HepG2 (cell line): Measurements from ENCODE around the gene KRT7. TPM values are rescaled to one million over a fixed set of nuclear protein-coding genes. Genes with fewer than 3 reads are reported as not detected.

ENCODE experiments used
- ATAC-seq: fragments of 200-7000 bp; cut with Tn5 transposase; 3 replicates; pipeline ENCODE4 v1.9.1; 2020; ENCODE audit warnings: mild to moderate bottlenecking, moderate library complexity
- BruUV-seq: library from RNA; stranded (reverse); fragments of 400-500 nt; replicated peaks from 2 replicates; lab custom pipeline; 2021; lab: Mats Ljungman, UMichigan
- CTCF ChIA-PET: fragments of 300-600 bp; formaldehyde crosslinking; extraction: SDS; loops from one replicate; lab custom pipeline; 2021; ENCODE audit warnings: low total read pairs, inconsistent platforms, low intra/inter-chr PET ratio; lab: Yijun Ruan, JAX
- POLR2A ChIA-PET: fragments of 350-600 bp; sonication (Branson Sonifier 250); formaldehyde crosslinking; loops from one replicate; lab custom pipeline; 2020; ENCODE audit warnings: antibody characterized with exemption, inconsistent platforms; lab: Yijun Ruan, JAX
- DNase-seq: peaks from one replicate; pipeline ENCODE4 v3.0.0-alpha.2; 2015; ENCODE audit warnings: low spot score
- FAIRE-seq: peaks from 3 replicates; lab custom pipeline; 2011; peaks lifted over from hg19 to GRCh38; lab: Jason Lieb, UNC
- H2AFZ ChIP-seq: one replicate; pipeline ENCODE4 v1.6.1; 2011; ENCODE audit warnings: low read length, inconsistent platforms
- H3K27ac ChIP-seq: fragments of 300-600 bp; 3 replicates; pipeline ENCODE4 v1.8.0; 2011; ENCODE audit warnings: mixed run types, mild to moderate bottlenecking, mixed read lengths, low read length, inconsistent platforms; ENCODE audit not compliant: insufficient read depth; ENCODE audit errors: extremely low read length
- H3K27me3 ChIP-seq, 2 experiments: fragments of 200-600 bp in 1 of 2; 2 replicates in 1 of 2; 3 replicates in 1 of 2; pipeline versions ENCODE4 v1.6.0 to v1.8.0; 2011; ENCODE audit warnings: low read length in 2 of 2, mild to moderate bottlenecking in 2 of 2, moderate library complexity in 2 of 2, inconsistent platforms in 1 of 2; ENCODE audit not compliant: insufficient read depth in 2 of 2, control insufficient read depth in 1 of 2
- H3K36me3 ChIP-seq, 2 experiments: fragments of 200-600 bp in 1 of 2; replicated peaks in 1 of 2; 2 replicates in 1 of 2; 3 replicates in 1 of 2; pipeline versions ENCODE4 v1.5.1 to v1.8.0; 2011; ENCODE audit warnings: low read length in 2 of 2, inconsistent platforms in 1 of 2; ENCODE audit not compliant: insufficient read depth in 2 of 2, control insufficient read depth in 1 of 2
- H3K4me1 ChIP-seq: 2 replicates; pipeline ENCODE4 v1.5.1; 2012; ENCODE audit warnings: low read length, inconsistent platforms; ENCODE audit not compliant: insufficient read depth
- H3K4me2 ChIP-seq: 2 replicates; pipeline ENCODE4 v1.6.0; 2011; ENCODE audit warnings: low read depth, low read length, inconsistent platforms
- H3K4me3 ChIP-seq, 3 experiments: fragments of 200-600 bp in 1 of 3; sonication (generic), shearing (Covaris generic) in 1 of 3; replicated peaks in 1 of 3; 2 replicates each; pipeline ENCODE4 v1.5.1; 2011 to 2016; ENCODE audit warnings: low read length in 3 of 3, inconsistent platforms in 2 of 3, low read depth in 2 of 3, mild to moderate bottlenecking in 2 of 3, control low read depth in 1 of 3, mixed read lengths in 1 of 3; ENCODE audit not compliant: insufficient read depth in 1 of 3
- H3K79me2 ChIP-seq: one replicate; pipeline ENCODE4 v1.6.1; 2011; ENCODE audit warnings: low read length, inconsistent platforms; ENCODE audit not compliant: insufficient read depth
- H3K9ac ChIP-seq: 2 replicates; pipeline ENCODE4 v1.6.0; 2011; ENCODE audit warnings: mild to moderate bottlenecking, low read depth, low read length, inconsistent platforms; ENCODE audit not compliant: insufficient read depth
- H3K9me3 ChIP-seq: 2 replicates; pipeline ENCODE4 v1.5.1; 2012; ENCODE audit warnings: mild to moderate bottlenecking, low read length
- H4K20me1 ChIP-seq: 2 replicates; pipeline ENCODE4 v1.6.0; 2011; ENCODE audit warnings: inconsistent platforms, mild to moderate bottlenecking, low read length, moderate library complexity; ENCODE audit not compliant: insufficient read depth
- JUND ChIP-seq: sonication (generic); formaldehyde crosslinking; IDR thresholded peaks from 2 replicates; pipeline ENCODE4 v1.8.0; 2022; ENCODE audit warnings: mild to moderate bottlenecking, missing genetic modification reagents
- KDM2A ChIP-seq: sonication (generic); formaldehyde crosslinking; IDR thresholded peaks from 2 replicates; pipeline ENCODE4 v1.4.0; 2020; ENCODE audit warnings: low read depth, missing genetic modification reagents, borderline replicate concordance
- KDM6A ChIP-seq: IDR thresholded peaks from 2 replicates; pipeline ENCODE4 v1.6.1; 2016; ENCODE audit warnings: low read depth
- MED1 ChIP-seq: sonication (generic); formaldehyde crosslinking; IDR thresholded peaks from 2 replicates; pipeline ENCODE4 v1.4.0; 2020; ENCODE audit warnings: missing genetic modification reagents
- SP140L ChIP-seq: sonication (generic); formaldehyde crosslinking; IDR thresholded peaks from 2 replicates; pipeline ENCODE4 v1.4.0; 2020; ENCODE audit warnings: missing genetic modification reagents, borderline replicate concordance
- ZNF230 ChIP-seq: sonication (generic); formaldehyde crosslinking; IDR thresholded peaks from 2 replicates; pipeline ENCODE4 v1.4.0; 2020; ENCODE audit warnings: mild to moderate bottlenecking, missing genetic modification reagents
- WGBS: methylation state at CpG from one replicate; pipeline ENCODE4 v1.1.6; 2017; ENCODE audit warnings: low lambda C conversion rate; 5-methylcytosine and 5-hydroxymethylcytosine counted together
- in situ Hi-C: cut with HindIII; loops from 2 replicates; pipeline ENCODE4 v1.10.0; 2017; ENCODE audit warnings: low pct_unique_long_range_greater_than_20kb; ENCODE audit not compliant: extremely low pct_ligation_motif_present
- intact Hi-C: fragments of 100-400 bp; cut with micrococcal nuclease; formaldehyde crosslinking; loops from one replicate; pipeline ENCODE4 v1.10.0; 2022; ENCODE audit not compliant: unreplicated experiment
- polyA plus RNA-seq, 8 experiments: library from polyadenylated mRNA; depleted of rRNA in 3 of 8; stranded (reverse) in 7 of 8; unstranded in 1 of 8; fragments of >200 nt; fragmentation: Illumina TruSeq in 4 of 8; extraction: Trizol in 4 of 8; gene quantifications; 2 replicates each; pipeline versions ENCODE4 v1.2.1 to v1.2.3, GENCODE V29; 2011 to 2016; ENCODE audit warnings: low read depth in 4 of 8, missing spikeins in 1 of 8, mixed read lengths in 1 of 8; ENCODE audit not compliant: insufficient read depth in 1 of 8
- total RNA-seq, 5 experiments: library from RNA; depleted of rRNA; stranded (reverse); fragments of >200 nt; fragmentation: Illumina TruSeq; extraction: Trizol; gene quantifications; 2 replicates each; pipeline ENCODE4 v1.2.3, GENCODE V29; 2016; ENCODE audit warnings: low read depth in 1 of 5
- TF ChIP-seq, protein P1 (sequence below): IDR thresholded peaks from 2 replicates; pipeline ENCODE4 v1.6.1; 2018; ENCODE audit warnings: missing genetic modification reagents, mild to moderate bottlenecking, missing compliant biosample characterization
- TF ChIP-seq, protein P2 (sequence below): sonication (generic); formaldehyde crosslinking; IDR thresholded peaks from 2 replicates; pipeline ENCODE4 v1.4.0; 2020; ENCODE audit warnings: mild to moderate bottlenecking, missing genetic modification reagents

KRT7 gene
- total and polyA plus RNA-seq, 2 of the 13 experiments (the other 11 are each of a cell fraction or from before 2014, with no cell fraction given): 0.83 TPM; not detected in 1

DNA sequence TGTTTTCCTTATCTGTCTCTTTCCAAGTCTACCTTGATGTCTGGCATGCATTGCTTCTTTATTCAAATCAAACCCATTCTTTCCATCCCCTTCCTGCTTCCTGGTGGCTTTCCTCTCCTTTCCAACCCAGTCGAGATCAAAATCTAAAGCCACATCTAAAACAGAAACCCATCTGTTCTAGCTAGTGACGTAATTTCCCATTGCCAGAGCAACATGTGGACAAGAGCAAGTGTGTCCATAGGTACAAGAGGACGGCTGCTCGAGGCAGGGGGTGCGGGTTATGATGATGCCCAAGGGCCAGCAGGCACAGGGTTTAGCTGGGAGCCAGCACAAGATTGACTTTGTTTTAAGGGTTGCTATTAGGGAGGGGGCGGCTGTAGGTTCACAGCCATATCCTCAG lies 48.2 kb upstream of the KRT7 start (continued):
- no peak for TF ChIP-seq KDM2A (CRISPR knock-in tag)
- TF ChIP-seq, all 625 proteins: peak for 2

DNA sequence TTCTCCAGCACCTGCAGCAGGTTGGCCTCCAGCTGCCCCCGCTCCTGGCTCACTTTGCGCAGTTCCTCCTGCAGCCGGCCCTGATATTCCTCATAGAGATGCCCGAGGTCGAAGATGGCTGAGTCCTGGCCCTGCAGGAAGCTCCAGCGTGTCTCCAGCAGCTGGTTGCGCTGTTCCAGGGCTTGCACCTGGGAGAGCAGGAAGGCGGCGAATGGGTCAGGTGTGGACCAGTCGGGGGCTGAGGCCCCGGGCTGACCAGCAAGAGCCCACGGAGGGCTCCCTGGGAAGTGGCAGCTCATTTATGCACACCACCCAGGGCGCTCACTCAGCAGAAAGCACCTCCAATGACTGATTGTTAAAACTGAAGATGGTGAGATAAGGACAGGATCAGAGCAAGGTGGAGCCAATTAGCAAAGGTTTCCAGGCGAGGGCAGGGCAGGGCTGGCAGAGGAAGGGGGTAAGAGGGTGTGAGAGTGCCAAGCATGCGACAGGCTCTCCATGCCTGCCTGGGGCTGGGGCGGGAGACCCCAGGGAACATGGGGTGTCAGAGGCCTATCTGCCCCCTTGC lies 47.6 kb upstream of the KRT7 start:
- CTCF ChIA-PET: no interaction called here
- H2AFZ ChIP-seq: no peak overlapping the region
- no peak overlapping the region for H3K27ac ChIP-seq
- no TSS peak for BruUV-seq
- no peak overlapping the region for H3K4me3 ChIP-seq
- no peak overlapping the region for H3K4me2 ChIP-seq
- in situ Hi-C loops (no loop called here), intact Hi-C loops (no loop called here)
- POLR2A ChIA-PET: no interaction called here
- no peaks in the 10 kb centered on the region for H3K4me1 ChIP-seq
- no peak overlapping the region for H3K9ac ChIP-seq
- FAIRE-seq (no peak), ATAC-seq (no peak), DNase-seq (no peak)
- TF ChIP-seq KDM6A (CRISPR knock-in tag) (no peak), MED1 (CRISPR knock-in tag) (no peak), SP140L (CRISPR knock-in tag) (no peak), JUND (no peak), ZNF230 (CRISPR knock-in tag) (no peak)
- TF ChIP-seq, protein P1, sequence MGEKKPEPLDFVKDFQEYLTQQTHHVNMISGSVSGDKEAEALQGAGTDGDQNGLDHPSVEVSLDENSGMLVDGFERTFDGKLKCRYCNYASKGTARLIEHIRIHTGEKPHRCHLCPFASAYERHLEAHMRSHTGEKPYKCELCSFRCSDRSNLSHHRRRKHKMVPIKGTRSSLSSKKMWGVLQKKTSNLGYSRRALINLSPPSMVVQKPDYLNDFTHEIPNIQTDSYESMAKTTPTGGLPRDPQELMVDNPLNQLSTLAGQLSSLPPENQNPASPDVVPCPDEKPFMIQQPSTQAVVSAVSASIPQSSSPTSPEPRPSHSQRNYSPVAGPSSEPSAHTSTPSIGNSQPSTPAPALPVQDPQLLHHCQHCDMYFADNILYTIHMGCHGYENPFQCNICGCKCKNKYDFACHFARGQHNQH (CRISPR knock-in tag): no peak
- TF ChIP-seq, protein P2, sequence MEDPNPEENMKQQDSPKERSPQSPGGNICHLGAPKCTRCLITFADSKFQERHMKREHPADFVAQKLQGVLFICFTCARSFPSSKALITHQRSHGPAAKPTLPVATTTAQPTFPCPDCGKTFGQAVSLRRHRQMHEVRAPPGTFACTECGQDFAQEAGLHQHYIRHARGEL: no peak
- 61% methylated on average over 15 of the region's 16 CpGs for WGBS
- peaks cover 0 to 2% of the 10 kb centered on the region in 2 experiments; a peak in 2 of 5 replicates for H3K27me3 ChIP-seq
- H3K36me3 ChIP-seq: no peaks in the 10 kb centered on the region
- H4K20me1 ChIP-seq: no peaks in the 10 kb centered on the region
- no peaks in the 10 kb centered on the region for H3K79me2 ChIP-seq
- H3K9me3 ChIP-seq: no peaks in the 10 kb centered on the region
